ENCODE data around the gene TPK1. TPM values are rescaled to one million over a fixed set of nuclear protein-coding genes. Genes with fewer than 3 reads are reported as not detected.

Gene TPK1
- total and polyA plus RNA-seq, 2 of the 4 experiments (the other 2 are of a cell fraction), result 0.38 to 1.8 TPM

GRCh38 chr7:144575456-144575855 is 260.4 kb downstream of the TPK1 start:
- Histone ChIP-seq H3K36me3 (ENCODE audit: control insufficient read depth, insufficient read depth, low read length) (no peaks in the 10 kb centered on the region), H2BK5ac (ENCODE audit: low read depth, low read length, poor library complexity, severe bottlenecking) (no peak overlapping the region), H3K56ac (ENCODE audit: extremely low read depth, insufficient read depth, low read length) (no peak overlapping the region), H2AK5ac (ENCODE audit: low read depth, low read length) (no peak overlapping the region), H3K4me2 (ENCODE audit: low read depth, low read length) (no peak overlapping the region), H3K4me3 (ENCODE audit: insufficient read depth, low read depth, low read length) (no peak overlapping the region), H2AK9ac (replicated peaks; ENCODE audit: low read depth, low read length, poor library complexity) (no peak overlapping the region), H4K8ac (ENCODE audit: low read depth in 2 of 2, low read length in 2 of 2) (no peak overlapping the region), H3K9ac (ENCODE audit: low read depth, low read length) (no peak overlapping the region), H2BK120ac (ENCODE audit: low read depth, low read length) (no peak overlapping the region), H3K14ac (replicated peaks; ENCODE audit: low read depth, low read length) (no peak overlapping the region), H3K27me3 (ENCODE audit: control insufficient read depth, insufficient read depth, low read length) (no peaks in the 10 kb centered on the region), H4K20me1 (ENCODE audit: insufficient read depth, low read length) (no peaks in the 10 kb centered on the region), H3K9me3 (ENCODE audit: control insufficient read depth, insufficient read depth, low read length) (peaks cover 2% of the 10 kb centered on the region; the same call in 1 of the 2 replicates), H3K9me1 (ENCODE audit: insufficient read depth, low read length) (no peaks in the 10 kb centered on the region), H4K91ac (ENCODE audit: insufficient read depth, low read depth, low read length) (no peak overlapping the region), H2AFZ (replicated peaks; ENCODE audit: low read length, poor library complexity) (no peak overlapping the region), H3K23ac (ENCODE audit: low read depth, low read length) (no peak overlapping the region), H3K27ac (ENCODE audit: insufficient read depth, low read length) (no peak overlapping the region), H3K79me1 (ENCODE audit: low read depth in 1 of 2, low read length in 2 of 2) (no peaks in the 10 kb centered on the region), H3K4ac (ENCODE audit: low read depth, low read length) (no peak overlapping the region), H4K5ac (ENCODE audit: low read depth, low read length) (no peak overlapping the region), H2BK20ac (ENCODE audit: low read depth, low read length) (no peak overlapping the region), H2BK15ac (ENCODE audit: low read depth, low read length) (no peak overlapping the region), H3K4me1 (ENCODE audit: control insufficient read depth, insufficient read depth, low read length) (no peaks in the 10 kb centered on the region), H3K18ac (ENCODE audit: low read depth, low read length) (no peak overlapping the region)
- ChIA-PET CTCF (no interaction called here), POLR2A (ENCODE audit: unreplicated experiment) (no interaction called here)
- TF ChIP-seq RAD21 (IDR thresholded peaks at IDR 0.05; ENCODE audit: low read length), result no peak
- TF ChIP-seq MAFK (IDR thresholded peaks at IDR 0.05; ENCODE audit: low read depth, low read length), result no peak
- TF ChIP-seq MAZ (IDR thresholded peaks at IDR 0.05; ENCODE audit: borderline replicate concordance, low read depth, low read length), result no peak
- TF ChIP-seq CEBPB (IDR thresholded peaks at IDR 0.05; ENCODE audit: low read depth, low read length), result no peak
- no peak for TF ChIP-seq POLR2A (IDR thresholded peaks at IDR 0.05; ENCODE audit: low read depth, low read length)
- no peak for TF ChIP-seq SMC3 (IDR thresholded peaks at IDR 0.05; ENCODE audit: low read depth, low read length)
- TF ChIP-seq RCOR1 (IDR thresholded peaks at IDR 0.05; ENCODE audit: insufficient replicate concordance, low read length), result no peak
- TF ChIP-seq ELK1 (IDR thresholded peaks at IDR 0.05; ENCODE audit: borderline replicate concordance, low read depth, low read length), result no peak
- TF ChIP-seq USF2 (IDR thresholded peaks at IDR 0.05; ENCODE audit: low read depth, low read length), result no peak
- TF ChIP-seq NFE2L2 (IDR thresholded peaks at IDR 0.05; ENCODE audit: low read depth, low read length), result no peak
- no peak for TF ChIP-seq CTCF (conservative IDR thresholded peaks at IDR 0.05; ENCODE audit: low read depth, low read length)
- no peak for TF ChIP-seq BHLHE40 (IDR thresholded peaks at IDR 0.05; ENCODE audit: low read depth, low read length)
- no peak for TF ChIP-seq FOS (IDR thresholded peaks at IDR 0.05; ENCODE audit: low read depth, low read length)
- no peak for TF ChIP-seq RFX5 (IDR thresholded peaks at IDR 0.05; ENCODE audit: low read depth, low read length)
- TF ChIP-seq MXI1 (IDR thresholded peaks at IDR 0.05; ENCODE audit: borderline replicate concordance, low read depth, low read length), result no peak
- no peak for TF ChIP-seq CHD1 (IDR thresholded peaks at IDR 0.05; ENCODE audit: low read depth, low read length)
- ATAC-seq (ENCODE audit: low read depth), result no peak
- no peak for DNase-seq
- intact Hi-C loops (cut with micrococcal nuclease), result no loop called here
- BruUV-seq (replicated peaks), result no TSS peak
- dilution Hi-C loops (cut with HindIII; ENCODE audit: low sequenced_read_pairs, unreplicated experiment), result no loop called here
- WGBS, 2 experiments (ENCODE audit: extremely low coverage in 2 of 2, insufficient read length in 1 of 2), result no CpG with 5 or more reads among the region's 3 CpGs
- in situ Hi-C loops (cut with MboI; ENCODE audit: low sequenced_read_pairs), result no loop called here
